HepG2 (cell line): ENCODE results near the gene EFCAB11. TPM values are rescaled to one million over a fixed set of nuclear protein-coding genes. Genes with fewer than 3 reads are reported as not detected.

Experiments used
- ATF7-NPFF ChIP-seq: sonication (generic); formaldehyde crosslinking; IDR thresholded peaks from 2 replicates; pipeline ENCODE4 v1.8.1; 2023; ENCODE audit warnings: mild to moderate bottlenecking, low read depth, missing genetic modification reagents, moderate library complexity
- DBP ChIP-seq: sonication (generic); formaldehyde crosslinking; IDR thresholded peaks from 2 replicates; pipeline ENCODE4 v1.4.0; 2020; ENCODE audit warnings: missing genetic modification reagents; ENCODE audit errors: not compliant biosample characterization
- DMAP1 ChIP-seq: IDR thresholded peaks from 2 replicates; pipeline ENCODE4 v1.6.1; 2016
- HINFP ChIP-seq: sonication (generic); formaldehyde crosslinking; IDR thresholded peaks from 2 replicates; pipeline ENCODE4 v1.4.0; 2020; ENCODE audit warnings: low read depth, mild to moderate bottlenecking, missing genetic modification reagents
- KDM2A ChIP-seq: sonication (generic); formaldehyde crosslinking; IDR thresholded peaks from 2 replicates; pipeline ENCODE4 v1.4.0; 2020; ENCODE audit warnings: low read depth, missing genetic modification reagents, borderline replicate concordance
- KDM5B ChIP-seq: sonication (generic); formaldehyde crosslinking; IDR thresholded peaks from 2 replicates; pipeline ENCODE4 v1.4.0; 2020; ENCODE audit warnings: missing genetic modification reagents, mild to moderate bottlenecking, borderline replicate concordance
- KLF9 ChIP-seq: IDR thresholded peaks from 2 replicates; pipeline ENCODE4 v1.6.1; 2016; ENCODE audit warnings: low read depth
- MEIS2 ChIP-seq: sonication (generic); formaldehyde crosslinking; IDR thresholded peaks from 2 replicates; pipeline ENCODE4 v1.9.0; 2021; ENCODE audit warnings: mild to moderate bottlenecking, missing genetic modification reagents
- MZF1 ChIP-seq: sonication (generic); formaldehyde crosslinking; IDR thresholded peaks from 2 replicates; pipeline ENCODE4 v1.8.1; 2023; ENCODE audit warnings: mild to moderate bottlenecking, missing genetic modification reagents, borderline replicate concordance
- NFE2L1 ChIP-seq: sonication (generic); formaldehyde crosslinking; IDR thresholded peaks from 2 replicates; pipeline ENCODE4 v1.4.0; 2020; ENCODE audit warnings: missing genetic modification reagents, mild to moderate bottlenecking, borderline replicate concordance
- NR2C2 ChIP-seq: sonication (generic); formaldehyde crosslinking; IDR thresholded peaks from 2 replicates; pipeline ENCODE4 v1.4.0; 2020; ENCODE audit warnings: missing genetic modification reagents, mild to moderate bottlenecking, moderate library complexity, borderline replicate concordance
- RFX1 ChIP-seq: fragments of 450-650 bp; IDR thresholded peaks from 2 replicates; pipeline ENCODE4 v1.6.1; 2017
- RFX3 ChIP-seq: IDR thresholded peaks from 2 replicates; pipeline ENCODE4 v1.6.1; 2016; ENCODE audit warnings: missing biosample characterization, missing genetic modification reagents
- RFX5 ChIP-seq: IDR thresholded peaks from 2 replicates; pipeline ENCODE4 v1.6.1; 2011; ENCODE audit warnings: low read depth, low read length, improper control_type of control experiment
- ZBTB25 ChIP-seq: IDR thresholded peaks from 2 replicates; pipeline ENCODE4 v1.6.1; 2018; ENCODE audit warnings: missing genetic modification reagents
- ZBTB42 ChIP-seq: sonication (generic); formaldehyde crosslinking; IDR thresholded peaks from 2 replicates; pipeline ENCODE4 v1.5.0; 2020; ENCODE audit warnings: mild to moderate bottlenecking, missing genetic modification reagents
- ZEB1 ChIP-seq: IDR thresholded peaks from 2 replicates; pipeline ENCODE4 v1.6.1; 2012; ENCODE audit warnings: mild to moderate bottlenecking, low read depth, inconsistent platforms; ENCODE audit not compliant: insufficient replicate concordance
- ZNF160 ChIP-seq: sonication (generic); formaldehyde crosslinking; IDR thresholded peaks from 2 replicates; pipeline ENCODE4 v1.8.0; 2022; ENCODE audit warnings: mild to moderate bottlenecking, inconsistent platforms, missing genetic modification reagents
- ZNF367 ChIP-seq: sonication (generic); formaldehyde crosslinking; IDR thresholded peaks from 2 replicates; pipeline ENCODE4 v1.4.0; 2020; ENCODE audit warnings: missing genetic modification reagents, borderline replicate concordance
- ZNF451 ChIP-seq: sonication (generic); formaldehyde crosslinking; IDR thresholded peaks from 2 replicates; pipeline ENCODE4 v1.5.0; 2020; ENCODE audit warnings: mild to moderate bottlenecking, missing genetic modification reagents
- ZNF484 ChIP-seq: sonication (generic); formaldehyde crosslinking; IDR thresholded peaks from 2 replicates; pipeline ENCODE4 v1.5.1; 2020; ENCODE audit warnings: mild to moderate bottlenecking, low read depth, missing genetic modification reagents, borderline replicate concordance
- ZNF513 ChIP-seq: sonication (generic); formaldehyde crosslinking; conservative IDR thresholded peaks from 2 replicates; pipeline ENCODE4 v1.5.0; 2020; ENCODE audit warnings: missing genetic modification reagents
- ZNF749 ChIP-seq: sonication (generic); formaldehyde crosslinking; IDR thresholded peaks from 2 replicates; pipeline ENCODE4 v1.8.0; 2022; ENCODE audit warnings: mild to moderate bottlenecking, missing genetic modification reagents, moderate library complexity, borderline replicate concordance
- ZNF780A ChIP-seq: sonication (generic); formaldehyde crosslinking; IDR thresholded peaks from 2 replicates; pipeline ENCODE4 v1.8.0; 2022; ENCODE audit warnings: mild to moderate bottlenecking, missing genetic modification reagents, moderate library complexity
- polyA plus RNA-seq, 8 experiments: library from polyadenylated mRNA; depleted of rRNA in 3 of 8; stranded (reverse) in 7 of 8; unstranded in 1 of 8; fragments of >200 nt; fragmentation: Illumina TruSeq in 4 of 8; extraction: Trizol in 4 of 8; gene quantifications; 2 replicates each; pipeline versions ENCODE4 v1.2.1 to v1.2.3, GENCODE V29; 2011 to 2016; ENCODE audit warnings: low read depth in 4 of 8, missing spikeins in 1 of 8, mixed read lengths in 1 of 8; ENCODE audit not compliant: insufficient read depth in 1 of 8
- total RNA-seq, 5 experiments: library from RNA; depleted of rRNA; stranded (reverse); fragments of >200 nt; fragmentation: Illumina TruSeq; extraction: Trizol; gene quantifications; 2 replicates each; pipeline ENCODE4 v1.2.3, GENCODE V29; 2016; ENCODE audit warnings: low read depth in 1 of 5

The EFCAB11 gene
- total and polyA plus RNA-seq, 2 of the 13 experiments (the other 11 are each of a cell fraction or from before 2014, with no cell fraction given), result 8.2 to 31.5 TPM

GRCh38 chr14:89911010-89911919 is 43.3 kb downstream of the EFCAB11 start (continued):
- no peak for TF ChIP-seq ZNF513 (CRISPR knock-in tag)
- TF ChIP-seq KLF9, result no peak
- peak; percentile 65 for TF ChIP-seq RFX3 (CRISPR knock-in tag)
- no peak for TF ChIP-seq ZNF780A (CRISPR knock-in tag)
- no peak for TF ChIP-seq ZNF484 (CRISPR knock-in tag)
- no peak for TF ChIP-seq KDM5B (CRISPR knock-in tag)
- TF ChIP-seq RFX1, result peak; percentile 78
- no peak for TF ChIP-seq MEIS2 (CRISPR knock-in tag)
- TF ChIP-seq DMAP1 (CRISPR knock-in tag), result no peak
- no peak for TF ChIP-seq DBP
- TF ChIP-seq ATF7-NPFF (CRISPR knock-in tag), result no peak
- no peak for TF ChIP-seq ZNF451 (CRISPR knock-in tag)
- no peak for TF ChIP-seq NFE2L1 (CRISPR knock-in tag)
- peak; percentile 43; the same call in 1 of the 2 replicates for TF ChIP-seq NR2C2 (CRISPR knock-in tag)
- no peak for TF ChIP-seq ZBTB25 (CRISPR knock-in tag)
- TF ChIP-seq ZNF749 (CRISPR knock-in tag), result no peak
- no peak for TF ChIP-seq MZF1 (CRISPR knock-in tag)
- 0 out of 2 replicates have a peak, but pooled peaks have one; percentile 24 for TF ChIP-seq HINFP (CRISPR knock-in tag)
- no peak for TF ChIP-seq RFX5
- no peak for TF ChIP-seq ZEB1
- TF ChIP-seq ZBTB42, result no peak
- TF ChIP-seq ZNF160, result no peak
- TF ChIP-seq KDM2A (CRISPR knock-in tag), result no peak
- TF ChIP-seq ZNF367 (CRISPR knock-in tag), result no peak
